ENCODE data around the gene PALM2AKAP2.

PALM2AKAP2 gene

DNA sequence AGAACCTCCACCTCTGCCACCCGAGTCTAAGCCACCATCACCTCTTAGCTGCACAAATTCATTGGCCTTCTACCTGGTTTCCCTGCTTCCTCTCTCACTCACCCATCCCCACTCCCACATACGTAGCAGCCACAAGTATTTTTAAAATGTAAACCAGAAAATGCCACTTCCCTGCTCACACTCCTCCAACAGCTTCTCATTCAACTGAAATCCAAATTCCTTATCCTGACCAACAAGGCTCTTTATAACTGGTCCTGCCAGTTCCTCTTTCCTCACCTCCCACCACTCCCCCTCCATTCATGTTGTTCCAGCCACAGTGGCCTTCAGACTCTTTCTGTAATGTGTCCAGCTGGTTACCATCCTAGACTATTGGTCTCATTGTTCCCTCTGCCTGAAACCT lies 25.0 kb upstream of the PALM2AKAP2 start:
- no peaks in the 10 kb centered on the region for H3K27me3 ChIP-seq (ENCODE audit: insufficient read depth, low read depth)
- no peak overlapping the region for H3K4me3 ChIP-seq (IDR thresholded peaks at IDR 0.05; ENCODE audit: insufficient read depth, low read depth, low read length)
- no peaks in the 10 kb centered on the region for H3K79me2 ChIP-seq (ENCODE audit: insufficient read depth, low read depth)
- H3K4me1 ChIP-seq (ENCODE audit: low read depth, poor library complexity, severe bottlenecking) = no peaks in the 10 kb centered on the region
- no peak overlapping the region for H3K9ac ChIP-seq
- H3K27ac ChIP-seq = no peak overlapping the region
- H3K36me3 ChIP-seq (ENCODE audit: insufficient read depth) = no peaks in the 10 kb centered on the region
- H3K4me2 ChIP-seq = no peak overlapping the region
- TF ChIP-seq, protein P1, sequence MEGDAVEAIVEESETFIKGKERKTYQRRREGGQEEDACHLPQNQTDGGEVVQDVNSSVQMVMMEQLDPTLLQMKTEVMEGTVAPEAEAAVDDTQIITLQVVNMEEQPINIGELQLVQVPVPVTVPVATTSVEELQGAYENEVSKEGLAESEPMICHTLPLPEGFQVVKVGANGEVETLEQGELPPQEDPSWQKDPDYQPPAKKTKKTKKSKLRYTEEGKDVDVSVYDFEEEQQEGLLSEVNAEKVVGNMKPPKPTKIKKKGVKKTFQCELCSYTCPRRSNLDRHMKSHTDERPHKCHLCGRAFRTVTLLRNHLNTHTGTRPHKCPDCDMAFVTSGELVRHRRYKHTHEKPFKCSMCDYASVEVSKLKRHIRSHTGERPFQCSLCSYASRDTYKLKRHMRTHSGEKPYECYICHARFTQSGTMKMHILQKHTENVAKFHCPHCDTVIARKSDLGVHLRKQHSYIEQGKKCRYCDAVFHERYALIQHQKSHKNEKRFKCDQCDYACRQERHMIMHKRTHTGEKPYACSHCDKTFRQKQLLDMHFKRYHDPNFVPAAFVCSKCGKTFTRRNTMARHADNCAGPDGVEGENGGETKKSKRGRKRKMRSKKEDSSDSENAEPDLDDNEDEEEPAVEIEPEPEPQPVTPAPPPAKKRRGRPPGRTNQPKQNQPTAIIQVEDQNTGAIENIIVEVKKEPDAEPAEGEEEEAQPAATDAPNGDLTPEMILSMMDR (conservative IDR thresholded peaks at IDR 0.05; ENCODE audit: low read depth, low read length) = no peak
- H4K20me1 ChIP-seq (ENCODE audit: insufficient read depth) = no peaks in the 10 kb centered on the region
- no peak overlapping the region for H2AFZ ChIP-seq (ENCODE audit: low read depth)

DNA sequence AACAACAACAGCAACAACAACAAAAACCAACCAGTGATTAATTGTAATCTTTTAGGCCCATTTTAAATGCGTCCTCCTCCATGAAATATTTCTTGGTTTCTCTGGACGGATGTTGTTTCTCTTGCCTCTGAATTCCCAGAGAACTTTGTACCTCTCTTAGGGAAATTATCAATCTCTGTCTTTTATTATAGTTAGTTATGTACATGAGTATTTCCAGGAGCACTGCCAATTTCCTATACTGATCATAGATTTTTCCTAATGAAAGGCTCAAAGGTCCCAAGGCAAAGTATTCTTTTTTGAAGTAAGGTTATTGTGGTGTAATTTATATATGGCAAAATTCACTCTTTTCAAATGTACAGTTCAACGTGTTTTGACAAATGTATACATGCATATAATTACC lies 20.4 kb upstream of the PALM2AKAP2 start:
- H3K4me2 ChIP-seq = no peak overlapping the region
- no peak overlapping the region for H3K27ac ChIP-seq
- no peaks in the 10 kb centered on the region for H4K20me1 ChIP-seq (ENCODE audit: insufficient read depth)
- no peak overlapping the region for H3K4me3 ChIP-seq (IDR thresholded peaks at IDR 0.05; ENCODE audit: insufficient read depth, low read depth, low read length)
- TF ChIP-seq, protein P1 (conservative IDR thresholded peaks at IDR 0.05; ENCODE audit: low read depth, low read length) = no peak
- no peak overlapping the region for H2AFZ ChIP-seq (ENCODE audit: low read depth)
- no peaks in the 10 kb centered on the region for H3K36me3 ChIP-seq (ENCODE audit: insufficient read depth)
- no peak overlapping the region for H3K9ac ChIP-seq
- no peaks in the 10 kb centered on the region for H3K4me1 ChIP-seq (ENCODE audit: low read depth, poor library complexity, severe bottlenecking)
- H3K79me2 ChIP-seq (ENCODE audit: insufficient read depth, low read depth) = no peaks in the 10 kb centered on the region
- H3K27me3 ChIP-seq (ENCODE audit: insufficient read depth, low read depth) = no peaks in the 10 kb centered on the region

DNA sequence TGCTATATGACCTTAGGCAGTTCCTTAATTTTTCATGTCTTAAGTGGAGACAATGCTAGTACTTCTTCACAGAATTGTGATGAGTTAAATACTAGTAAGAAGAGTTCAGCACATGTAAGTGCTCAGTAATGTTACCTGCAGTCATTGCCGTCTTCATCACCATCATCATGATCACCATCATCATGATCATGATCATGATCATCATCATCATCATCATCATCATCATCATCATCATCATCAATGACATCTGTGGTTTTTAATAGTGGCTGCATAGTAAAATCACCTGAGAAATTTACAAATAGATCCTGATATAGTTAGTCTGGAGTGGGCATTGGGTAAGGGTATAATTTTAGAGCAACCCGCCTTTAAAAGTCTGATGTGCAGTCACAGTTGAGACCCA lies 14.7 kb upstream of the PALM2AKAP2 start:
- no peak overlapping the region for H3K4me3 ChIP-seq (IDR thresholded peaks at IDR 0.05; ENCODE audit: insufficient read depth, low read depth, low read length)
- TF ChIP-seq, protein P1 (conservative IDR thresholded peaks at IDR 0.05; ENCODE audit: low read depth, low read length) = no peak
- H3K27ac ChIP-seq = no peak overlapping the region
- H4K20me1 ChIP-seq (ENCODE audit: insufficient read depth) = no peaks in the 10 kb centered on the region
- no peaks in the 10 kb centered on the region for H3K79me2 ChIP-seq (ENCODE audit: insufficient read depth, low read depth)
- no peak overlapping the region for H2AFZ ChIP-seq (ENCODE audit: low read depth)
- H3K4me2 ChIP-seq = no peak overlapping the region
- no peaks in the 10 kb centered on the region for H3K4me1 ChIP-seq (ENCODE audit: low read depth, poor library complexity, severe bottlenecking)
- H3K9ac ChIP-seq = no peak overlapping the region
- no peaks in the 10 kb centered on the region for H3K27me3 ChIP-seq (ENCODE audit: insufficient read depth, low read depth)
- H3K36me3 ChIP-seq (ENCODE audit: insufficient read depth) = no peaks in the 10 kb centered on the region

DNA sequence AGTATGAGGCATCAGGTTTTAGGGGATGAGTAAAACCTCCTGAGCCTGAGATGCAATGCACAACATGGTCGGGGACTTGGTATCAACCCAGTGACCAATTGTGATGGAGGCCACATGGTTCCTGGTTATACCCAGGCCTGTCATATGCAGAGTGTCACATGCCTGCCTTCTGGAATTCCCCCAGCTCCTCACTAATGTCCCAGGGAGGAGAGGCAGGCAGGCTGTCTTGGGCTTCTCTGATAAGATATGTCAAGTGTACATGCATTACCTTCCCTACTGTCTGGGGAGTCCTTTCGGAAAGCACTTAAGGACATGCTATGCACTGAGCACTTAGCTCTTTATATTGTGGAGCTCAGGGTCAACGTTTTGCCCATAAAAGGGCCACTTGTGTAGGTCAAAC lies 14.2 kb upstream of the PALM2AKAP2 start:
- no peak overlapping the region for H3K9ac ChIP-seq
- no peak overlapping the region for H3K27ac ChIP-seq
- no peak overlapping the region for H3K4me3 ChIP-seq (IDR thresholded peaks at IDR 0.05; ENCODE audit: insufficient read depth, low read depth, low read length)

More for the DNA sequence above, 14.2 kb upstream of the PALM2AKAP2 start:
- H4K20me1 ChIP-seq (ENCODE audit: insufficient read depth) = no peaks in the 10 kb centered on the region
- H3K79me2 ChIP-seq (ENCODE audit: insufficient read depth, low read depth) = no peaks in the 10 kb centered on the region
- TF ChIP-seq, protein P1 (conservative IDR thresholded peaks at IDR 0.05; ENCODE audit: low read depth, low read length) = no peak
- H2AFZ ChIP-seq (ENCODE audit: low read depth) = no peak overlapping the region
- H3K4me1 ChIP-seq (ENCODE audit: low read depth, poor library complexity, severe bottlenecking) = no peaks in the 10 kb centered on the region
- H3K36me3 ChIP-seq (ENCODE audit: insufficient read depth) = no peaks in the 10 kb centered on the region
- no peaks in the 10 kb centered on the region for H3K27me3 ChIP-seq (ENCODE audit: insufficient read depth, low read depth)
- no peak overlapping the region for H3K4me2 ChIP-seq
